HTR-8/SVneo (cell line): ENCODE measurements around the gene CHST11.

Experiments used
- DNase-seq: peaks from one replicate; pipeline ENCODE4 v3.0.0; 2011; ENCODE audit warnings: low spot score, mixed read lengths; ENCODE audit not compliant: insufficient read length
- FAIRE-seq: peaks from 2 replicates; lab custom pipeline; 2011; peaks lifted over from hg19 to GRCh38; lab: Jason Lieb, UNC

Gene CHST11

GRCh38 chr12:104457746-104458693, 1.3 kb downstream of the CHST11 start:
- no peak for FAIRE-seq
- peak; percentile 23 for DNase-seq

- no peak for FAIRE-seq
- no peak for DNase-seq
These were observed 2.1 kb downstream of the CHST11 start for GRCh38 chr12:104458694-104459367.

DNA sequence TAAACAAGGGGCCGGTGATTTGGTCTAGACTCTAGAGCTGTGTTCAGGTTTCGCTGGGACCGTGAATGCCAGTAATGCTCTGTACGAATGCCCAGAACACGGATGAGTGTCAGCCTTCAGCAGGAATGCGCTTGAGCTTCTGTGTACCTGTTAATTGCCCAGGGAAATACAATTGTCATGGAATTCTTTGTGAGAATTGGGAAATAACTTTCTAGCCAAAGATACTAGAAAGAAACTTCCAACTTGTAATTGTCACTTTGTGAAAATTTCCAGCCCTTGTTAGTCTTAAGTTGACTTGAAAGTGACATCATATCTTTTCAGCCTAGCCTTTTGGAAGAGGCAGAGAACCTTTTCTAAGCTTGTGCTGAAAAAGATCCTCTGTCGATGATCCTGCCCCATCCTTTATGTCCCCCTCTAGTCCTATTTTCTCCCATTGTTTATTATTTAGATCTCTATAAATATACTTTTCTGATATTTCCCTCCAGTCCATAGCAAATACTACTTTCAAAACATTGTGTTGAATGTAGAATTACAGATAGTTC, 2.7 kb downstream of the CHST11 start:
- FAIRE-seq: no peak
- no peak for DNase-seq

- FAIRE-seq: no peak
These were observed 3.4 kb downstream of the CHST11 start for GRCh38 chr12:104460041-104460719.

GRCh38 chr12:104460973-104461698, 4.4 kb downstream of the CHST11 start:
- DNase-seq: no peak
- FAIRE-seq: no peak

More at GRCh38 chr12:104460041-104460719, 3.4 kb downstream of the CHST11 start:
- DNase-seq: no peak

- FAIRE-seq: no peak
- DNase-seq: no peak
These were observed 5.6 kb downstream of the CHST11 start for GRCh38 chr12:104462325-104462724.

DNA sequence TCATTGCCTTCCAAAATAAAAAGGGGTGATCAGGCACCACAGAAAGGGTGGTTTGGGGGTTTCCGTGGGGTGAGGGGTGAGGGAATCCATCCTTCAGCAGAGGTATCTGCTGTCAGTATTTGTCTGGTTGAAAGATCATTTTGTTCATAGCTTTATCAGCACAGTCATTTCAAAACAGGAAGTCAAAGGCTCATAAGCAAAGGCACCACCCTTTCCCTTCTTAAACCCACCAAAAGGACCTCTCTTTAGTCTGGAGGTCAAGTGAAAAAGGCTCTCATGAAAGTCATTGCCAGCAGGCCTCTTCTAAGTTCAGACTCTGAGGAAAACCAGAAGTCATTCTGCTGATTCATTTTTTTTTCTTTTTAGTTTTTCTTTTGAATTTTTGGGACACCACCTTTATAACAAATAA, 6.2 kb downstream of the CHST11 start:
- DNase-seq: no peak
- no peak for FAIRE-seq

DNA sequence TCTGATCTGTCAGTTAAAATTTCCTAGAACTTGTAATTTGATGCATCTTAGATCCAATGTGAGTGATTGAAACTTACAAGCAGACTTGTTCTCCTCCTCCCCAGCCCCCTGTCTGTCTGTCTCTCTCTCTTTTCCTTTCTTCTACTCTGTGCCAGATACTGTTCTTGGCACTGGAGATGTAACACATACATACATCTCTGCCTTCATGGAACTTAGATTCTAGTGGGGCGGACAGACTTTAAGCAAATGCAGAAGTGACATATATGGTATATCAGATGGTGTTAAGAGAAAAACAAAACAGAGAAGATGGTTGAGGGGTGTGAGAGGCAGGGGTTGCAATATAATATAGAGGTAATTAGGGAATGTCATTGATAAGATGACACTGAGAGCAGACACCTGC, 6.6 kb downstream of the CHST11 start:
- DNase-seq: no peak
- no peak for FAIRE-seq

GRCh38 chr12:104464899-104465298, 8.2 kb downstream of the CHST11 start:
- FAIRE-seq (no peak), DNase-seq (no peak)

GRCh38 chr12:104466709-104467345, 10.1 kb downstream of the CHST11 start:
- DNase-seq (no peak), FAIRE-seq (no peak)

DNA sequence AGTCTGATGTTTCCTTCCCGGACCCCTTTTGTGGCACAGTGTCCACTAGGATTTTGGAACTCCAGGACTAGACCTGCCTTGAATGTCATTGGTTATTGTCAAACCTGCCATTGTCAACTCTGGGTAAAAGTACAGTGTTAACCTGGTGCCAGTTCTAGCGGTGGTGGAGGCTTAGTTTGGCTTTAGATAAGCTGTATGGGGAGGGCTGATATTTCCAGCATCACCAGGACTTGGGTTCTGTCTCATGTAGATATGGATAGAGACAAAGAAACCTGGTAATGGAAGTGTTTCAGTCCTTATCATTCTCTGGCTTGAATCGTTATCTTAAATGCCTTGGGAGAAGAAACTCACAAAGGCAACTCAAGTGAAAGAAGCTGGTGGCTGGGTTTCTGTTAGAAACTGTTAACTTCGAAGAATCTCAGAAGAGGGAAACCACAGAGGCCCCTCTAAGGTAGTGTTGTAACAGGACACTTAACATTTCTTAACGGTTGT, 10.6 kb downstream of the CHST11 start:
- no peak for DNase-seq
- no peak for FAIRE-seq

DNA sequence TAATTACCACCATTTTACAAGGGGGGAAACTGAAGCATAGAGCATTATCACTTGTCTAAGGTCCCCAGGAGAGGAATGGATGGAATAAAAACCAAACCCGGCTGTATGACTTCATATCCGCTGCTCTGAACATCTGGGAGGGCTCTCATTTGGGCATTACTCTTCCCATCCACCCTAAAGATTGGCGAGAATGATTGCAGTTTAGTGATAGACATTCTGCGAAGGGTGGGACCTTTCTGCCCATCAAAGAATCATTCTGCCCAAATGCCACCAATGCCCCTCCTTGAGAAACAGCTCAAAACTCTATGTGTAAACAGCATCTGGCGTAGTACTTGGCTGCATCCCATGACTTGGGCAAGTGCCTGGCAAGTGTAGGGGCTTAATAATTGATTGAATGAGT, 11.6 kb downstream of the CHST11 start:
- no peak for DNase-seq

DNA sequence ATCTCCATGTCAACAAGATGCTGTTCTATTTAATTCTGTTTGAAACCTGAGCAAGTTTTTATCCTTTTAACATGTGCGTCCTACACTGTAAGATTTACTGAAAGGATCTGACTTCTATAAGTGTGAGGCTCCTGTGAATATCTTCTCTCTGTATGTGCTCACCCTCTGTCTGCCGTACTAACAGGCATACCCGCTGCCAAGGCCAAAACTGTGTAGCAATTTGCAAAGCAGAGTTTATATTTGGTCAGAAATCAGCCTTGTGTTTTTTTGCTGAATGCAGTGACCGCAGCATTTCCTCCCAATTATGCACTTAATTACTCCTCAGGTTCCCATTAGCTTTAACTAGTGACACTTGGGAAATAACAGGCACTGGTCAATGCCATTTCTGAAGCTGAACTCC, 12.3 kb downstream of the CHST11 start:
- FAIRE-seq (no peak), DNase-seq (no peak)

More for the DNA sequence above, 11.6 kb downstream of the CHST11 start:
- no peak for FAIRE-seq

DNA sequence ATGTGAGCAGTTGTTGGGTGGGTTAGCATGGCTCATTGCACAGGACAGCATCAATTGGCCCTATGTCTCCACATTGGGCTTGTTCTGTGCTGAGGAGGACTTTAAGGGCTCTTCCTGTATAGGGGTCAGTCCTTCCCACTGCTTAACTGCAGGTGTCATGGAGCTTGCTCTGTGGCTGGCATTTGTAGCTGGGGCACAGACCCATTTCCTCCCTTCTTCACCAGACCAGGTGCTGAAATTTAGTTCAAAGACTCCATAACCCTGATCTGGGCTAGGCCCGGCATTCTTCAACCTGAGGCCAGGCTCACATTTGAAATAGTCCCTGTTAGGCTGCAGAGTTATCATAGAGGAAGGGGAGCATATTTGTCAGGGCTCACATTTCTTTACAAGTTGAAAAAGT, 12.8 kb downstream of the CHST11 start:
- FAIRE-seq: no peak
- DNase-seq: no peak

GRCh38 chr12:104470521-104470920, 13.8 kb downstream of the CHST11 start:
- FAIRE-seq (no peak), DNase-seq (no peak)

DNA sequence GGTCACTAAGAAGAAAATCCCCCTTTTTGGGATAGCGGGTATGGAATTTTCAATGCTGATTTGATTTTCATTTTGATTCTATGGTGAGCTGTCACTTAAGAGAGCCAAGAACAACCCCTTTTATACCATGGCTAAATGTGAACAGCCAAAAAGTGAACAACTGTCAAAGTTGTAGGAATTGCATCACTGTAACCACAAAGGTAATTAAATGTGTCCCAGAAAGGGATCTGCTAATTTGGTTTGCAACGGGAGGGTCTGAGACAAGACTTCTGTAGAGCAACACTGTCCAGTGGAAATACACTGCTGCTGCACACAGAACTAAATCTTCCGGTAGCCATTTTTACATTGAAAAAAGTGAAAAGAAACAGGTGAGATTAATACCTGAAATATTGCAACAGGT, 14.6 kb downstream of the CHST11 start:
- DNase-seq (no peak), FAIRE-seq (no peak)

GRCh38 chr12:104472748-104473147, 16.0 kb downstream of the CHST11 start:
- DNase-seq (no peak), FAIRE-seq (no peak)

DNA sequence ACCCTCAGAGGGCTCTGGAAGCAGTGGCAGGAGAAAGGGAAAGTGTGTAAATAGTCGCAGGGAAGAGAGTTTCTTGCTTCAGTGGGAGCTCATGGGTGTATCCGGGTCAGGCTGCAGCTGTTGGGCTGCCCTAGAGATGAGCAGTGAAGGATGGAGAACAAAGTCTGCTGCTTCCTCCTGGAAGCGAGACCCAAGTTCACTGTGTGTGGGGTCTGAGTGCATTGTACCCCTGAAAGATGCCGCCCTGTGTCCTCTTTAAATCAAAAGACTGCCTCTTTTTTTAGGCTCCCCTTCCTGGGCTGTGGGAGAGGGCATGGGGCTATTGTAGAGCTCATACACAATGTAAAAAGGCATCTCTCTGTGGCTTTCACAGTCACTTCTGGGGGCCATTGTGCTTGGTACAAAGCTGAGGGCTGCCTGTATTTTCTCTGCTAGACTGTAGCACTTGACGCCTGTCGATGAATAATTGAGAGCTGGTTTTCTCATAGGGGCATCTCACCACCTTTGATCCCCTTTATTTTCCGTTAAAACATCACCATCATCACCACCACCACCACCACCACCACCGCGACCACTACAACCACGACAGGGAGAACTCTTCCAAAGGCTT, 16.7 kb downstream of the CHST11 start:
- no peak for DNase-seq
- no peak for FAIRE-seq

DNA sequence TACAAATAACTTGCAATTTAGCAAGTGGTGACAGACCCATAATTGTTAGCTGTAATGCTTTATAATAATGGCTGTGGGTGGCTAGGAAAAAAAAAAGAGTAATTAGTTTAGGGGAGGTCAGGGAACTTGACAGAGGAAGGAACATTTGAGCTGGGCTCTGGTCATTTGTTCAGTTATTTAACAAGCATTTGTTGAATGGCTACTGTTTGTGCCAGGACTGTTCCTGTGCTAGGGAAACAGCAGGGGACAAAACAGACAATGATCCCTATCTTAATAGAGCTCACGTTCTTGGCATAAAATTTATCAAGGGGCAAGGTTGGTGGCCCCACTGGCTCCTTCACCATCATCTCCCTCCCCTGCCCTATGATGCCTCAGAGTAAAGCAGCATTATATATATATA, 18.5 kb downstream of the CHST11 start:
- DNase-seq (no peak), FAIRE-seq (no peak)
